Measurements from ENCODE around the gene PMVK.
A peak's percentile ranks its signal among the peaks of the same experiment; 100 is the strongest.

PMVK gene

GRCh38 chr1:154964359-154964758 lies 27.8 kb upstream of the PMVK start:
- DNase-seq, result no peak

- no peak for DNase-seq
These were observed 27.1 kb upstream of the PMVK start for GRCh38 chr1:154963643-154964042.

GRCh38 chr1:154962795-154963330 lies 26.3 kb upstream of the PMVK start:
- DNase-seq, result no peak

DNA sequence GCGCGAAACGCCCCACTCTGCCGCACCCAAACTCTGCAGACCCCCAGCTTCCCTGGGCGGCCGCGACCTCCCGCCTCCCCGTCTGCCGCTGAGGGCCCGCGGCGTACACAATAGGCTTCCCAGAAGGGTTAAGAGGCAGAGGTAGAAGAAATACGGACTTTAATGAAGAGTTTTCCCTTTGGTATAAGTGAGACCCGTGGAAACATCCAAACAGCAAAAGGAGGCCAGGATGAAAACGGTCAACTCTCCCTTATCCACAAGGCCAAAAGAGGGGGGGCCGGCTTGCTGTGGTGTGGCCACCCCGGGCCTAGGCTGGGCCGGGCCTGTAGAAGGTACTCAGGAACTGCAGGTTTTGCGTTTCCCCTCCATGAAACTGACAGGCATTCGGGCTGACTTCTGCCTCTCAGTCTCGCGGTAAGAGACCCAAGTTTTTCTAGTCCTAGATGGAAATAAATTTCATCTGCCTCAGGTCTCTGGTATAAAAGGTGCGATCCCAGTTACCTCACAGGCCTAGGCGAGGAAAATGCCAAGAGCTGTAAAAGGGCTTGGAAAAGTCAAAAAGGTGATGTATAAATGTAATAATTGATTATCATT lies 25.7 kb upstream of the PMVK start:
- no peak for DNase-seq

DNA sequence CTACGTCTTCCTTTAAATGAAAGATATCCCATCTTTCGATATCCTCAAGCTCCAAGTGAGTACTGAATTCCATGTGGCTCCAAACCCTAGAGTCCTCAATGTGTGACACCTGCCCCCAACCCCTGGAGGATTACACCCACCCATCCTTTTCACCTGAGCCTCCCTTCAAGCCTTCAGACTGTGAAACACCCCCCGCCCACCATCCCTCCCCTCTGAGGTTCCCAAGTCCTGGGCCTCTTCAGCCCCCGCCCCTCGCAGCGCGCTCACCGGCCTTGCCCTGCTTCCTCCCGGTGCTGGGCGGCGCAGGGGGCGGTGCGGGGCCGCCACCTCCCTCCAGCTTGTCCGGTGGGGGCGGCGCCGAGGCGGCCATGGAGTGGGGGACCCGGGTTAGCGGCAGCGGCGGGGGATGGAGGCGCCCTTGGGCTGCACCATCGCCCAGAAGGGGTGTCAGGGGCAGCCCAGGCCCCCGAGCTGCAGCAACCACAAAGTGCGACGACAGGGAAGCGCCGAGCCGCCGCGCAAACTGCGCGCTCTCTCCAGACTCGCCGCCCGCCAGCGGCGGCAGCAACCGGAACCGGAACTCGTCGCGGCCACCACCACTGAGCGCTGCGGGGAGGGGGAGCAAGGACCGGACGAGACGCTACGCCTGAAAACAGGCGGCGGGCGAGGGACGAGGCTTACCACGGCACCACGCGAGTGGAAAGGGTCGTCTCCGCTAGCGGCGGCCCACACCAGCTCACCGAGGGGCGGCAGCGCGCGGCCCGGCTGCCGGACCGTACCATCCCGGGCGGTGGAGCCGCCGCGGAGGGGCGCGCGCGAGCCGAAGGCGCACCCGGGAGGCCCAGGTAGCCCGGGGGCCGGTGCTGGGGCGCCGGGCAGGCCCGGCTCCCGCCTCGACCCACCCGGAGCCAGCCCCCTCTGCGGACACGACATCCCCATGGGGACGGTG lies 25.0 kb upstream of the PMVK start, which contains the start of gene PYGO2:
TSS of gene PYGO2 (minus strand) at position 576 of the 949 bp plus-strand sequence. CDS start at position 370, 206 bp downstream.
- DNase-seq, result peak; percentile 45

GRCh38 chr1:154960446-154961136 lies 24.1 kb upstream of the PMVK start:
- DNase-seq, result no peak

GRCh38 chr1:154959426-154959780 lies 22.9 kb upstream of the PMVK start:
- DNase-seq, result no peak

DNA sequence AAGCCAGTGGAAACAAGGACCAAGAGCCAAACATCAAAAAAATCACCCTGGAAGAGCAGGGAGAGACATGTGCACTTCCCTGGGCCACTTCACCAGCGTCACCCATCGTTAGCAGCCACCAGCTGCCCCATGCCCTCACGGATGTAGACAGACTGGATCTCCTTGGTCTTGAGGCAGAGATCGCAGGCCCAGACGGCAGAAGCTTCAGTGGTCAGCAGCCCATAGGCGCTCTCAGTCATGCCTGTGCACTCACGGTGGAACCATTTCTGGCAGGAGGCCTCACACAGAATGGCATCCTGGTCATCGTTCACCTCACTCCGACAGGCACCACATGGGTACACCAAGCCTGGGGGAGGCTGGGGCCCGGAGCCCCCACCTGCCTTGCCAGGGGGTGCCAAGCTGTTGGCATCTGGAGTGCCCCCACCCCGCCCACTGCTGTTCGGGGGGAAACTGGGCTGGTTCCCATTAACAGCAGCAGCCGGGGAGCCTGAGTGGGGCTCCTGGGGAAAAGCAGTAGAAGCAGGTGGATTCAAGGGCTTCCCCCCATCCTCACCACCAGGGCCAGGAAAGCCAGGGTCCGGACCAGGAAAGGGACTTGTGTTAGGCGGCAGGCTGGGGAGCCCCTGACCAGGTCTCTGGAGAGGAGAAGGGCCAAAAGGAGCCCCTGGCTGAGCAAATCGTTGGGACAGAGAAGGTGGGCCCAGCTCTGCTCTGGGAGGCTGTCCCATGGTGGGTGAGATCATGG lies 22.3 kb upstream of the PMVK start:
- no peak for DNase-seq

GRCh38 chr1:154958036-154958435 lies 21.5 kb upstream of the PMVK start:
- DNase-seq, result no peak

DNA sequence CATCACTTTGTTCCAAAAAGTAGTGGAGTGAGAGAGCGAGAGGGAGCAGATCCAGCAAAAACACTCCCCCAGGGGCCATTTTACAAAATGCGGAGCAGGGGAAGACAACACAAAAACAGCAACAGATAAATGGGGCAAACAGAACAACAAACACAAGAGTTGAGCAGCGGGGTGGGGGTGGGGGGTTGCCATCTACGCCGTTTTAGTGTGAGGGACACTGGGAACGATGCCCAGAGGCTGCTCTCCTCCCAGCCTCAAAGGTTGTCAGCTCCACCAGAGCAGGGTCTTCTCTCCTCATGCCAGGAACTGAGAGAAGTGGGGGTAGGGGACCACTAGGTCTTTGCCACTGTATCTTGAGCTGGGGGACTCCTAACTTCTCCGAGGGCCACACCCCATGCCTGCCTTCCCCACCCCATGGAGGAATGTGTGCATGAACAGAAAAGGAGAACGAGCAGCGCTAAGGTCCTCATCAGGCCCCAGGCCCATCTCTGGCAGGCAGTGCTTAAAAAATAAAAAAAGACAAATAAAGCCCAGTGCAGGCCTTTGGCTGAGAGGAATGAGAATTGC lies 20.7 kb upstream of the PMVK start:
- no peak for DNase-seq

DNA sequence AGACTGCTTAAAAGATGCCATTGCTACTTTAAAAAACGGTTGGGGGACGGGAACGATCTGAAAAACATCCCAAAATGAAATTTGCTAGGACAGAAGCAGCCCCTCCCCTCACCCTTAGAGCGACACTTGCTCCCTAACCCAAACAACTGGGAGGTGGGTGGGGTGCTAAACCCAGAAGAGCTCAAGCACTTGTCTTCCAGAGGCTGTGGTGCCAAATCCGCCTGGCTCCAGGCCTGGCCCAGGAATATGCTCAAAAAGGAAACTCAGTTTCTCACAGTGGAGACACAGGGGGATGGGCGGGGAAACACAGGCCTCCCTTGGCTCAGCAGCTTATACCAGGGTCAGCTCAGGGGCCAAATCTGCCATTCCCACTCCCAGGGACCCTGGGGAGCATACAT lies 20.0 kb upstream of the PMVK start:
- DNase-seq, result no peak

DNA sequence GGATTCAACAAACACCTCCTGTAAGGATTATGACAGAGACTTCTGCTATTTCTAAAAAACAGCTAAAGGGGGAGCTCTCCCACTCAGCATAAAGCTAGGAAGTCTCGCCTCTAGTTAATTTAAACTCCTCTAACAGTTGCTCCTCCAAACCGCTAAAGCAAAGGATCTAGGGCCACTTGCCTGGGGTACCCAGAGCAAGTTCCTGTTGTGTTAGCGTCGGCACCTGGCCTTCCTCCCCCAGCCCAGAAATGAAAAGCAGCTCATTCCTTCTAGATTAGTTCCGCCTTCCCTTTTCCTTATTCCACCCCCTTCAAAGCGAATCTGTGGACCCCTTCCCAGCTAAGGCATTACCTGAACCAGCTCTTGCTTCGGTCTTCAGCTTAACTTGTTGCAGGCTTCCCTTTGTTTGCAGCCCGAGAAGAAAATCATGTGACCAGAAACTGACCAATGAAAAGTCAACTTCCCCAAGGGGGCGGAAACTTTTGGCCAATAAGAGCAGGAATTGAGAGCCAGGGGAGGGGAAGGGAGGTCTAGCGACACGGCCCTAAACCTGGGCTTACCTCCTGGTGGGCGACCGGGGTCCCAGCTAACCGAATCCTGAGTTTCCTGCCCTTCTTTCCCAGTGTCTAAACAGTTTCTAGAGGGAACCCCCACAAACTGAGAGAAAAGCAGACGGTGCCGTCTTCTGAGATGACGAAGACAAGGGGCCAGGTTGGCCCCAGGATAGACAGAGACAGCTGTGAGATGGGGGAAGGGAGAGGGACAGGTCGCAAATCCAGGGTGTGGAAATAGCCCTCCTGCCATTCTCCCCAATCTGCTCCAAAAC lies 19.4 kb upstream of the PMVK start, which contains the start of gene PBXIP1:
TSS of gene PBXIP1 (minus strand) at position 382 of the 826 bp plus-strand sequence. CDS start 2,378 bp downstream, outside the sequence.
- peak; percentile 60 for DNase-seq

- peak; percentile 82 for DNase-seq
These were observed 18.7 kb upstream of the PMVK start for GRCh38 chr1:154955039-154955717.

DNA sequence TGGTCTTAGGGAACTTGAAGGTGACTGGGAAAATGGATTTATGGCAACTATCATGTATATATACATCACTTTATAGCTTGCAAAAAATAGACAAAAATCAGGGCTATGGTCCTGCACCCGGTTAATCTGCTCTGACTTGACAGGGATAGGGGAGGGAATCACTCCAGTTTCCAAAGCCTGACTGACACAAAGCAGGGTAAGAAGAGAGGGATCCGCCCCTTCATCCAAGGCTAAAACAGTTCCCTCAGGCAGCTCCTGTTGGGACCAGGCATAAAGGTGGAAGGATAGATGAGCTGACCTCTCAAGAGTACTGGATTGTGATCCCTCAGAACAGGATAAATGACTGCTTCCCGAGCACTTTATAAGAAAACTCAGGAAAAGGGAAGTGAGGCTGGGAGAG lies 18.0 kb upstream of the PMVK start:
- DNase-seq, result no peak

GRCh38 chr1:154953611-154954038 lies 17.1 kb upstream of the PMVK start:
- no peak for DNase-seq

GRCh38 chr1:154952664-154953063 lies 16.1 kb upstream of the PMVK start:
- no peak for DNase-seq

DNA sequence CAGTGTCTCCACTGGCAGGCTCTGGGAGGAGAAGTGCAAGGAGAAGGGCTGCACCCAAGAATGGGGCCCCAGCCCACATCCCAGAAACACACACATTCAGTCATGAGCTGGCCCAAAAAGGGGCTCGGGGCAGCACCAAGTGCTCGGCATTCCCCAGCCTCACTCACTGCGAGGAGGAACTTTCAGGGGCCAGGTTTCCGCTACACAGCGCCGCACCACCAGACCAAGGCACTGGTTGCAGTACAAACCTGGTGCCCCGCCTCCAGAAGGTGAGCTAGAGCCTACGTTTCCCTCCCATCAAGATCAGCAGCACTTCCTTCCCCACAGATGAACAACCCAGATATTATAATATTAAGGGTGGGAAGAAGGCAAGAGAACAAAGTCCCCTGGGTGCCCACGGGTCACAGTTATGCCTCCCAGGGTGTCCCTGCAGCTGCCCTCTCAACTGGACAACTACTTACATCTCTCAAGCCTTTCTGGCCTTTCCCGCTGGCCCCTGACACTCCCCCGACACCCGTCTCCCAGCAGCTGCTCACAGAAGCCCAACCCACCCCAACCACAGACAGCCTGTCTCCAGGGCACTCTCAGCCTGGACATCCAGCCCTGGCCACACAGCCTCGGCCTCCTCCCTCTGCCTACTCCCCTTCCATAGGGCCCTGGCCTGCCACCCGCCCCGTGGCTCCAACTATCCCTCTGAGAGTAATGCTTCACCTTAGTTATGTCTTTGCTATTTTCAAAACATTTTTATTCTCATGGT lies 15.6 kb upstream of the PMVK start:
- no peak for DNase-seq

GRCh38 chr1:154948079-154948478 lies 11.6 kb upstream of the PMVK start:
- DNase-seq, result no peak

- DNase-seq, result no peak
These were observed 9.7 kb upstream of the PMVK start for GRCh38 chr1:154945962-154946850.
